H9 (cell line): ENCODE results near the gene CHSY1. TPM values are rescaled to one million over a fixed set of nuclear protein-coding genes. Genes with fewer than 3 reads are reported as not detected.

Experiments
- DNase-seq: peaks from one replicate; pipeline ENCODE4 v3.0.0-alpha.2; 2017
- H2AFZ ChIP-seq: one replicate; pipeline ENCODE4 v1.6.1; 2013; ENCODE audit warnings: mild to moderate bottlenecking, low read length, control low read depth, moderate library complexity
- H2AK5ac ChIP-seq: 2 replicates; pipeline ENCODE4 v1.6.1; 2013; ENCODE audit warnings: low read length, control low read depth, mixed read lengths; ENCODE audit not compliant: insufficient read length
- H2BK120ac ChIP-seq: one replicate; pipeline ENCODE4 v1.6.1; 2013; ENCODE audit warnings: low read depth, mild to moderate bottlenecking, low read length, control low read depth, inconsistent platforms; ENCODE audit not compliant: poor library complexity, severe bottlenecking
- H2BK12ac ChIP-seq: 2 replicates; pipeline ENCODE4 v1.6.1; 2013; ENCODE audit warnings: low read length, control low read depth, mixed read lengths, low read depth; ENCODE audit not compliant: insufficient read length
- H2BK15ac ChIP-seq: 2 replicates; pipeline ENCODE4 v1.6.1; 2013; ENCODE audit warnings: low read depth, low read length, control low read depth
- H2BK20ac ChIP-seq: one replicate; pipeline ENCODE4 v1.6.1; 2013; ENCODE audit warnings: low read depth, mild to moderate bottlenecking, low read length, control low read depth, inconsistent platforms; ENCODE audit not compliant: poor library complexity, severe bottlenecking
- H2BK5ac ChIP-seq: 2 replicates; pipeline ENCODE4 v1.6.1; 2013; ENCODE audit warnings: low read length, control low read depth, mixed read lengths; ENCODE audit not compliant: insufficient read length
- H3K14ac ChIP-seq: 2 replicates; pipeline ENCODE4 v1.6.1; 2013; ENCODE audit warnings: low read length, control low read depth; ENCODE audit not compliant: insufficient read depth
- H3K18ac ChIP-seq: 2 replicates; pipeline ENCODE4 v1.6.1; 2013; ENCODE audit warnings: low read depth, mild to moderate bottlenecking, mixed read lengths, low read length, control low read depth; ENCODE audit not compliant: insufficient read length
- H3K23ac ChIP-seq: 2 replicates; pipeline ENCODE4 v1.6.1; 2013; ENCODE audit warnings: low read length, control low read depth, mixed read lengths, low read depth; ENCODE audit not compliant: insufficient read length
- H3K23me2 ChIP-seq: 2 replicates; pipeline ENCODE4 v1.6.1; 2013; ENCODE audit warnings: low read depth, mild to moderate bottlenecking, mixed read lengths, low read length, control low read depth; ENCODE audit not compliant: insufficient read length, poor library complexity, severe bottlenecking
- H3K27ac ChIP-seq: 2 replicates; pipeline ENCODE4 v1.5.1; 2013; ENCODE audit warnings: low read length, control low read depth, mixed read lengths, low read depth; ENCODE audit not compliant: insufficient read length
- H3K27me3 ChIP-seq: 2 replicates; pipeline ENCODE4 v1.6.1; 2013; ENCODE audit warnings: low read length, control low read depth, inconsistent platforms; ENCODE audit not compliant: insufficient read depth
- H3K4ac ChIP-seq: 2 replicates; pipeline ENCODE4 v1.6.1; 2013; ENCODE audit warnings: low read depth, mild to moderate bottlenecking, control low read depth, inconsistent platforms, low read length, moderate library complexity
- H3K4me1 ChIP-seq: 2 replicates; pipeline ENCODE4 v1.6.1; 2013; ENCODE audit warnings: low read length, control low read depth, inconsistent platforms; ENCODE audit not compliant: insufficient read depth
- H3K4me2 ChIP-seq: 2 replicates; pipeline ENCODE4 v1.6.1; 2013; ENCODE audit warnings: low read length, control low read depth, mixed read lengths; ENCODE audit not compliant: insufficient read length, insufficient read depth
- H3K56ac ChIP-seq: 2 replicates; pipeline ENCODE4 v1.6.1; 2013; ENCODE audit warnings: low read depth, mild to moderate bottlenecking, mixed read lengths, low read length, control low read depth; ENCODE audit not compliant: insufficient read length
- H3K79me1 ChIP-seq: 2 replicates; pipeline ENCODE4 v1.6.1; 2013; ENCODE audit warnings: low read depth, mild to moderate bottlenecking, moderate library complexity, low read length, control low read depth, inconsistent platforms; ENCODE audit not compliant: insufficient read depth, poor library complexity, severe bottlenecking
- H3K79me2 ChIP-seq: 2 replicates; pipeline ENCODE4 v1.6.1; 2013; ENCODE audit warnings: low read length, control low read depth, inconsistent platforms; ENCODE audit not compliant: insufficient read depth
- H3K9ac ChIP-seq: 2 replicates; pipeline ENCODE4 v1.6.1; 2013; ENCODE audit warnings: low read length, control low read depth, mixed read lengths; ENCODE audit not compliant: insufficient read length; ENCODE audit errors: extremely low read depth
- H3K9me3 ChIP-seq: one replicate; pipeline ENCODE4 v1.6.1; 2013; ENCODE audit warnings: low read depth, low read length, inconsistent platforms; ENCODE audit not compliant: control insufficient read depth
- H3T11ph ChIP-seq: one replicate; pipeline ENCODE4 v1.6.1; 2013; ENCODE audit warnings: mild to moderate bottlenecking, low read length, control low read depth, inconsistent platforms
- H4K20me1 ChIP-seq: one replicate; pipeline ENCODE4 v1.6.1; 2013; ENCODE audit not compliant: control insufficient read depth, insufficient read length, insufficient read depth
- H4K5ac ChIP-seq: 2 replicates; pipeline ENCODE4 v1.6.1; 2013; ENCODE audit warnings: low read depth, mild to moderate bottlenecking, mixed read lengths, low read length, control low read depth; ENCODE audit not compliant: insufficient read length
- H4K8ac ChIP-seq: replicated peaks from 2 replicates; pipeline ENCODE4 v1.6.1; 2013; ENCODE audit warnings: low read length, control low read depth, mixed read lengths, low read depth; ENCODE audit not compliant: insufficient read length
- H4K91ac ChIP-seq: 2 replicates; pipeline ENCODE4 v1.6.1; 2013; ENCODE audit warnings: low read depth, mild to moderate bottlenecking, moderate library complexity, mixed read lengths, low read length, control low read depth; ENCODE audit not compliant: insufficient read length
- H3K27ac Mint-ChIP-seq, 3 experiments: 2 replicates in 2 of 3; 3 replicates in 1 of 3; pipeline ENCODE4 v1.8.0; 2020 to 2021; ENCODE audit warnings: mixed read lengths in 3 of 3, mild to moderate bottlenecking in 1 of 3, moderate library complexity in 1 of 3
- H3K27me3 Mint-ChIP-seq: 2 replicates; pipeline ENCODE4 v1.8.0; 2021; ENCODE audit warnings: low read depth, mild to moderate bottlenecking, moderate library complexity, mixed read lengths
- H3K36me3 Mint-ChIP-seq, 3 experiments: 2 replicates in 2 of 3; 3 replicates in 1 of 3; pipeline ENCODE4 v1.8.0; 2020 to 2021; ENCODE audit warnings: low read depth in 3 of 3, mixed read lengths in 3 of 3; ENCODE audit not compliant: insufficient read depth in 1 of 3
- H3K4me1 Mint-ChIP-seq, 2 experiments: 2 replicates each; pipeline ENCODE4 v1.8.0; 2020; ENCODE audit warnings: mixed read lengths in 2 of 2
- H3K4me3 Mint-ChIP-seq, 2 experiments: 2 replicates in 1 of 2; 3 replicates in 1 of 2; pipeline ENCODE4 v1.8.0; 2020 to 2021; ENCODE audit warnings: mild to moderate bottlenecking in 2 of 2, mixed read lengths in 2 of 2, moderate library complexity in 1 of 2
- H3K9me3 Mint-ChIP-seq, 2 experiments: 2 replicates in 1 of 2; 3 replicates in 1 of 2; pipeline ENCODE4 v1.8.0; 2020; ENCODE audit warnings: mild to moderate bottlenecking in 2 of 2, mixed read lengths in 2 of 2, moderate library complexity in 1 of 2
- CTCF ChIP-seq: fragments of 200-600 bp; sonication (generic); conservative IDR thresholded peaks from 3 replicates; pipeline ENCODE4 v1.8.0; 2021; ENCODE audit warnings: antibody characterized with exemption, mild to moderate bottlenecking
- WGBS: extraction: QIAGEN DNeasy Blood & Tissue Kit; methylation state at CpG from one replicate; pipeline ENCODE4 v1.1.7; 2013; ENCODE audit warnings: missing lambda C conversion rate, low lambda C conversion rate, mixed read lengths; ENCODE audit not compliant: insufficient read length; ENCODE audit errors: extremely low coverage; 5-methylcytosine and 5-hydroxymethylcytosine counted together
- total RNA-seq: library from RNA; stranded (reverse); gene quantifications from 2 replicates; pipeline ENCODE4 v1.2.1, GENCODE V29; 2021

Gene CHSY1
- total RNA-seq, 1 experiment from 2014 or later = 68.3 TPM

GRCh38 chr15:101190092-101190595 lies 61.7 kb downstream of the CHSY1 start:
- no peaks in the 10 kb centered on the region for H3K27me3 ChIP-seq
- H2AFZ ChIP-seq = no peak overlapping the region
- no peak overlapping the region for H3K9ac ChIP-seq
- H3K23ac ChIP-seq = no peak overlapping the region
- peaks cover 45% of the 10 kb centered on the region; the same call in 1 of the 2 replicates for H3K79me2 ChIP-seq
- H4K20me1 ChIP-seq = no peaks in the 10 kb centered on the region
- H4K91ac ChIP-seq = no peak overlapping the region
- H3K23me2 ChIP-seq = no peaks in the 10 kb centered on the region
- no peak overlapping the region for H3K27ac ChIP-seq
- Mint-ChIP-seq H3K36me3 (peaks cover 0 to 4% (median 0%) of the 10 kb centered on the region in 3 experiments; a peak in 1 of 7 replicates), H3K9me3 (no peaks in the 10 kb centered on the region), H3K4me3 (no peak overlapping the region), H3K4me1 (peaks cover 52 to 59% of the 10 kb centered on the region in 2 experiments), H3K27me3 (no peaks in the 10 kb centered on the region), H3K27ac (peak overlapping the region in 1 of 3 experiments; percentile 53; a peak in 2 of 7 replicates)
- no peak overlapping the region for H2BK20ac ChIP-seq
- no peak overlapping the region; the same call in 1 of the 2 replicates for H3K14ac ChIP-seq
- H3K4ac ChIP-seq = no peak overlapping the region
- no peak overlapping the region for H3K4me2 ChIP-seq
- H2BK120ac ChIP-seq = no peak overlapping the region
- H3T11ph ChIP-seq = no peak overlapping the region
- no peak for TF ChIP-seq CTCF
- H3K4me1 ChIP-seq = peaks cover 12% of the 10 kb centered on the region; the same call in 1 of the 2 replicates
- no peaks in the 10 kb centered on the region for H3K9me3 ChIP-seq
- DNase-seq = no peak
- no CpG with 5 or more reads among the region's 3 CpGs for WGBS
- no peak overlapping the region for H2BK5ac ChIP-seq
- no peak overlapping the region for H2AK5ac ChIP-seq
- no peak overlapping the region for H2BK12ac ChIP-seq
- H4K5ac ChIP-seq = no peak overlapping the region
- no peak overlapping the region for H4K8ac ChIP-seq
- peaks cover 12% of the 10 kb centered on the region for H3K79me1 ChIP-seq
- no peak overlapping the region for H2BK15ac ChIP-seq
- no peak overlapping the region for H3K56ac ChIP-seq
- H3K18ac ChIP-seq = no peak overlapping the region
